A673 (cell line): ENCODE results near the gene ALKAL2.

Experiments used
- CTCF ChIP-seq: fragments of 300-800, 200-600 bp; sonication (generic); conservative IDR thresholded peaks from 2 replicates; pipeline ENCODE4 v1.5.1; 2017; ENCODE audit warnings: low read depth, mild to moderate bottlenecking, antibody characterized with exemption, low read length, moderate library complexity, mixed read lengths
- EZH2 ChIP-seq: fragments of 200-600 bp; sonication (generic); IDR thresholded peaks from 2 replicates; pipeline ENCODE4 v1.6.1; 2017; ENCODE audit warnings: borderline replicate concordance, low read depth, mild to moderate bottlenecking, mixed read lengths, antibody characterized with exemption, low read length; ENCODE audit not compliant: poor library complexity, severe bottlenecking

GRCh38 chr2:296354-296753 is 8.5 kb upstream of the ALKAL2 start:
- TF ChIP-seq CTCF (no peak), EZH2 (no peak)
